HG02981 (cell line): ENCODE results near the gene MSH6.
A peak's percentile ranks its signal among the peaks of the same experiment; 100 is the strongest.

Experiments used
- ATAC-seq: cut with Tn5 transposase; IDR thresholded peaks from one replicate; pipeline ENCODE4 v1.9.1; 2021; ENCODE audit warnings: mild to moderate bottlenecking, moderate library complexity; ENCODE audit not compliant: unreplicated experiment

MSH6 gene

DNA sequence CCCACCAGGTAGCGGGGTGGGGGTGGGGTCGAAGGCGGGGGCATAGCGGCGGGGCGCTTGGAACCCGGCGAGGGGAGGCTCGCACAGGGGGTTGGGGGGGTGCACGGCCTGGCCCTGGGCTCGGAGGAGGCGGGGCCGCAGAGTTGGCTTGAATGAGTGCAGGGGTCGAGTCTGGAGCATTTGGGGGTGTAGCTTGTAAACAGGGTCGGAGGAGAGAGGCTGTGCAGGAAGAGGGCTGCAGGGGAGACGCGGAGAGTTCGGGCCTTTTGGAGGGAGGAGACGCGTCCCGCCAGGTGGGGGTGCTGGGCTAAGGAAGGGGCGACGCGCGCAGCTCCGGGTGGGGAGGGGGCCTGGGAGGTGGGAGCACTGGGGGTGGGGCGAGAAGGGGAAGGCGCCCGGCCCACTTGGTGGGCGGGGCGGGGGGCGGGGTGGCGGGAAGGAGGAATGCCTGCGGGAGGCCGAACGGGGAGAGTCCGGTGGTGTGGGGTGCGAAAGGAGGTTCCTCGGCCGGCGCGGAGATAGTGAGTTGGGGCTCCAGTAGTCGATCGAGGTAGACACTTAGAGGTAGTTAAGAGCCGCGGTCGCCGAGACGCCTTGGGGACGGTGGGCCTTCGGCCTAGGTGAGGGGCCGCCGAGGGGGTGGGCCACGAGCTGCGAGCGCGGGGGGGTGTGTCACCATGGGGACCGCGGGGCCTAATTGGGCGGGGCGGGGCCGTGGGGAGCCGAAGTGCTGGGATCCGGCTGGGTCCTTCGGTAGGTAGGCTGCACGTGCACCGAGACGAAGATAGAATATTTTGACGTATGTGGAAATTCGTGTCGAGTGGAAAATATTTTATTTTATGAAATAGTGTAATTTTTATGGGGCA, 774 bp downstream of the MSH6 start:
- ATAC-seq = peak; percentile 31

DNA sequence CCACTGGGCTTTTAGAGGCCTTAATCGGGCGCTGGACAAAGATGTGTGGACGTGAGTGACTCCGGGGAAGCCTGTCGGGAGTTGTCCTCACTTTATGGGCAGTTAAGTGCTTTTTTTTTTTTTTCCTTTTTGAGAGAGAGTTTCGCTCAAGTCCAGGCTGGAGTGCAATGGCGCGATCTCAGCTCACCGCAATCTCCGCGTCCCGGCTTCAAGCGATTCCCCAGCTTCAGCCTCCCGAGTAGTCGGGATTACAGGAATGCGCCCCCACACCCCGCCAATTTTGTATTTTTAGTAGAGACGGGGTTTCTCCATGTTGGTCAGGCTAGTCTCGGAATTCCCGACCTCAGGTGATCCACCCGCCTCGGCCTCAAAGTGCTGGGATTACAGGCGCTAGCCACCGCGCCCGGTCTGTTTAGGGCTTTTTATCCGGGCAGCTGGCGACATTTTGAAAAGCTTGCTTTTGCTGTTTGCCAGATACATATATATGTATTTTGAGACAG, 1.5 kb downstream of the MSH6 start:
- no peak for ATAC-seq

DNA sequence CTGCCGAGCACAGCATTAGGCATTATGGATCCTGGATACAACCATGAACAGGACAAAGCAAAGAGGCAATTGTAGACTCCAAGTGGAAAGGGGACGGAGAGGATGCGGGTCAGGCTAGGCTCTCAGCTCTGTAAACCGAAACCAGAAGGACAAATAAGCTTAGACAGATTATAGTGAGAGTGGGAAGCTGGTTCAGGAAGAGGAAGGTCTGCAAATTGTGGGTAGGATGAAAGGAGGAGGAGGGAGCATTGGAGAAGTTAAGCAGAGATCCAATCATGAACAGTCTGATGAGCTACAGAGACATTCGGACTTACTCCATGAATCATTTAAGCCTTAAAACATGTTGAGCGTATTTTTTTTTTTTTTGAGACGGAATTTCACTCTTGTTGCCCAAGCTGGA, 3.0 kb downstream of the MSH6 start:
- ATAC-seq = no peak

DNA sequence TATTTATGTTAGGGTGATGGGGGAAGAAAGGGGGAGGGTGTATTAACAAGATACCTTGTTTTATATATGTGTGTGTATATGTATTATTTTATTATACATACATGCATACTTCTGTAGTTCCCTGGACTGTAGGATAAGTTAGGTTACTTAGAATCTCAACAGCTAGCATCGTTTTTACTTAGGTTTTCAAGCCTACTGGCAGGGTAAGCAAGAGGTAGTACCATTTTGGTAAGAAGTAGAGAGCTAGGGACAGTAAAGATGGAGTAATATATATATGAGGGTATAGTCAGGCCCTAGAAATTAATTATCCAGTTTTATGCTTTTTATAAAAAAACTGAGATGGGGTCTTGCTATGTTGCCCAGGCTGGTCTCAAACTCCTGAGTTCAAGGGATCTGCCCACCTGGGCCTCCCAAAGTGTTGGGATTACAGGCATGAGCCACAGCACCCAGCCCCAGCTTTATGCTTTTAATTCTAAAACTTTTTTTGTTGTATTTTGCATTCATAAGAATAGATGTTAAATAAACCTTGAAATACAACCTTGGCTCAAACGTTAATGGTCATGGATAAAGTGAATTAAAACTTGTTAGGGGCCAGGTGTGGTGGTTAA, 13.2 kb downstream of the MSH6 start:
- ATAC-seq = no peak

DNA sequence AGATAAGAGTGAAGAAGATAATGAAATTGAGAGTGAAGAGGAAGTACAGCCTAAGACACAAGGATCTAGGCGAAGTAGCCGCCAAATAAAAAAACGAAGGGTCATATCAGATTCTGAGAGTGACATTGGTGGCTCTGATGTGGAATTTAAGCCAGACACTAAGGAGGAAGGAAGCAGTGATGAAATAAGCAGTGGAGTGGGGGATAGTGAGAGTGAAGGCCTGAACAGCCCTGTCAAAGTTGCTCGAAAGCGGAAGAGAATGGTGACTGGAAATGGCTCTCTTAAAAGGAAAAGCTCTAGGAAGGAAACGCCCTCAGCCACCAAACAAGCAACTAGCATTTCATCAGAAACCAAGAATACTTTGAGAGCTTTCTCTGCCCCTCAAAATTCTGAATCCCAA, 15.7 kb downstream of the MSH6 start:
- no peak for ATAC-seq

DNA sequence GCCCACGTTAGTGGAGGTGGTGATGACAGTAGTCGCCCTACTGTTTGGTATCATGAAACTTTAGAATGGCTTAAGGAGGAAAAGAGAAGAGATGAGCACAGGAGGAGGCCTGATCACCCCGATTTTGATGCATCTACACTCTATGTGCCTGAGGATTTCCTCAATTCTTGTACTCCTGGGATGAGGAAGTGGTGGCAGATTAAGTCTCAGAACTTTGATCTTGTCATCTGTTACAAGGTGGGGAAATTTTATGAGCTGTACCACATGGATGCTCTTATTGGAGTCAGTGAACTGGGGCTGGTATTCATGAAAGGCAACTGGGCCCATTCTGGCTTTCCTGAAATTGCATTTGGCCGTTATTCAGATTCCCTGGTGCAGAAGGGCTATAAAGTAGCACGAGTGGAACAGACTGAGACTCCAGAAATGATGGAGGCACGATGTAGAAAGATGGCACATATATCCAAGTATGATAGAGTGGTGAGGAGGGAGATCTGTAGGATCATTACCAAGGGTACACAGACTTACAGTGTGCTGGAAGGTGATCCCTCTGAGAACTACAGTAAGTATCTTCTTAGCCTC, 16.2 kb downstream of the MSH6 start:
- no peak for ATAC-seq

DNA sequence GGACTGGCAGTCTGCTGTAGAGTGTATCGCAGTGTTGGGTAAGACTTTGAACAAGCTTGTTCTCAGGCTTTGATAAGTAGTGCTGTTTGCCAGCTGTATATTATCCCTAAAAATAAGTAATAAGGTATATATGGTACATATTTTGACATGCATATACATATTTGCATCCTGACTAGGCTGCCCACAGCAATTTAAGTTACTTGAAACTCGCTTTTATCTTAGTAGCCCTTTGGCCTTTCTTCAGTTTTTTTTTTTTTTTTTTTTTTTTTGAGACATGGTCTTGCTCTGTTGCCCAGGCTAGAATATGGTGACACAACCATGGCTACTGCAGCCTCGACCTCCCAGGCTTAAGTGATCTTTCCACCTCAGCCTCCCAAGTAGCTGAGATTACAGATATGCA, 18.2 kb downstream of the MSH6 start:
- ATAC-seq = no peak

DNA sequence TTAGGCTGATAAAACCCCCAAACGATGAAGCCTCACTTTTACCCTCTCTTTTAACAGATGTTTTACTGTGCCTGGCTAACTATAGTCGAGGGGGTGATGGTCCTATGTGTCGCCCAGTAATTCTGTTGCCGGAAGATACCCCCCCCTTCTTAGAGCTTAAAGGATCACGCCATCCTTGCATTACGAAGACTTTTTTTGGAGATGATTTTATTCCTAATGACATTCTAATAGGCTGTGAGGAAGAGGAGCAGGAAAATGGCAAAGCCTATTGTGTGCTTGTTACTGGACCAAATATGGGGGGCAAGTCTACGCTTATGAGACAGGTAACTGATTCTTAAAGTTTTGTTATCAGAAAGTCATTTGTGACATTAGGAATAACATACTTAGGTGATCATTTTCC, 20.4 kb downstream of the MSH6 start:
- ATAC-seq = no peak

DNA sequence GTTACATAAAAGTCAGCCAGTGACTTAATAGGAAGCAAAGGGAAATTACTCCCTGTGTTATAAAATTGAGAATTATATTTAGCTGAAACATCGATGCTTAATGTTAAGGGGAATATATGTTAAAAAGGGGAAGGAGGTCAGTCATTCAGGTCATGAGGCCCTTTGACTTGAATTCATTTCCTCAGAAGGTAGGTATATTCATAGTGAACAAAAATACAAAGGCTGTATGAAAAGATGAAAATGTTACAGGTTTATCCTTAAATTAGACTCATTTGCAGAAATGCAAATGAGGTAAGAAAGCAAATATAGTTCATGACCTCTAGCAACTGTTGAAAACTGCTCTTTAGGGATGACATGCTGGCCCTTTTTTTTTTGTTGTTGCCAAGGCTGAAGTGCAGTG, 20.8 kb downstream of the MSH6 start:
- no peak for ATAC-seq

DNA sequence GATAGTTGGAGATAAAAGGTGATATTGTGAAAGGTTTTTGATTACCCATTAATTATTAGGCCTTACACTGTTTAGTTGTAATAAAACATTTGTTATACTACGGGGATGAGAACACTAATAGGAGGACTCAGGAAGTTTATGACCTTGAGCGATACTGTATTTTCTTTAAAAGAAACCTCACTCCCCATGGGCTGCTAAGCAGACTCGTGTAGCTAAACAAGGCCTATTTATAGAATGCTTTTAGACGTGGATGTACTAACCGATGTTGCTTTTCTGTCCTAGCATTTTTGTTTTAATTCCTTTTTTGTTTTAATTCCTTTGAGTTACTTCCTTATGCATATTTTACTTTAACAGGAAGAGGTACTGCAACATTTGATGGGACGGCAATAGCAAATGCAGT, 22.9 kb downstream of the MSH6 start:
- no peak for ATAC-seq

DNA sequence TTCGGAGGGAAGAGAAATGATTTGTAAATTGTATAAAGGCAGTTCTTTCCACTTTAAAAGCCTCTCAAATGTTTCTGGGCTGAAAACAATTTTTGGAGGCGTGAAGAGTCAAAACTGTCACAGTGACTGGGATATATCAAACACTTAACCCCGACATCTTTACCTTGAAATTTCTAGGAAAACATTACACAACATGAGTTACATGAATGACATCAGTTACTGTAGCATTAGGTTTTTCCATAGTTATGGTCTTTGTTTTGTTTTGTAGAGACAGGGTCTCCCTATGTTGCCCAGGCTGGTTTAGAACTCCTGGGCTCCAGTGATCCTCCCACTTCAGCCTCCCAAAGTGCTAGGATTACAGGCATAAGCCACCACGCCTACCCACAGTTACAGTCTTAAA, 25.7 kb downstream of the MSH6 start:
- no peak for ATAC-seq

DNA sequence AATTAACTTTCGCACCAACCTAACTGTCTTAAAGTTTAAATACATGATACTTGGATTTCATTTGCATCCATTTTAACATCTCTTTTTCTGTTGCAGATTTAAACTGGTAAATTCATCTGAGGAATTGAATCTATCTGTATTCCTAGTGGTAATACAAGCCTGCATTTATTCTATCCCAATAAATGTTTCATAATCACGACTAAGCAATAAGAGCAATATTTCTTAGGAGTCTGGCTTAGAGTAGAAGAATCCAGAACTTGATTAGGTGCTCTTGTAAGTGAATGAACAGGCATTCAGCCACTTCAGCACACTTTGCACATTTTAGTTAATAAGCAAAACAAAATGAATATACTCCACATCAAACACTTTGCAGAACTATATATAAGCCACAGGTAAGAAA, 27.0 kb downstream of the MSH6 start:
- ATAC-seq = no peak

DNA sequence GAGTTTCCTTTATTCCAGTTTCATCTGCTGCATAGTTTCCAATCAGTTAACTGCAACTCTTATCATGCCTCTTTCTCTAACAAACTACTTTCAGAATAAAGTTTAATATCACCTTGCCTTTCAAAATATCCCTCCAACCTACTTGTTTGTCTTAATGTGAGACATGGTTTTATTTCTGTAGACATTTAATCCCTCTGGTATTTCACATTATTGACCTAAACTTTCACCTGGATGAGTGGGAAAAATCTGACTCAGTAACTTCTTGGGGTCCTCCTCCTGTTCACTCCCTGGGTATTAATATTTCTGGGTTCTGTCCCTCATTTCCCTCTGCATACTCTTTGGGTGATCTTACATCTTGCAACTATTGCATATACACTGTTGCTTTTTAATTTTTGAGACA, 27.9 kb downstream of the MSH6 start:
- no peak for ATAC-seq

DNA sequence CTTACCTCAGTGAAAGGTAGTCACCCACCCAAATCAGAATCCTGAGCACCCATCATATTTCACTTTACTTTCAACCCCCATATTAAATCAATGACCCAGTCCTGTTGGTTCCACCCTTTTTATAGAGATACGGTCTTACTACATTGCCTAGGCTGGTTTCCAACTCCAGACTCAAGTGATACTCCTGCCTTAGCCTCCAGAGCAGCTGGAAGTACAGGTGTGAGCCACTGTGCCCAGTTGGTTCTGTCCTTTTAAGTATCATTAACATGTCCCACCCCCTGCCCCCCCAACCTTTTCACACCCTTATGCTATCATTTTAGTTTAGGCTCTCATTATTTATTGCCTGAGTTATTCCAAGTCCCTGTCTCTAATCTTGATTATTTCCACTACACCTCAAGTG, 28.7 kb downstream of the MSH6 start:
- ATAC-seq = no peak

DNA sequence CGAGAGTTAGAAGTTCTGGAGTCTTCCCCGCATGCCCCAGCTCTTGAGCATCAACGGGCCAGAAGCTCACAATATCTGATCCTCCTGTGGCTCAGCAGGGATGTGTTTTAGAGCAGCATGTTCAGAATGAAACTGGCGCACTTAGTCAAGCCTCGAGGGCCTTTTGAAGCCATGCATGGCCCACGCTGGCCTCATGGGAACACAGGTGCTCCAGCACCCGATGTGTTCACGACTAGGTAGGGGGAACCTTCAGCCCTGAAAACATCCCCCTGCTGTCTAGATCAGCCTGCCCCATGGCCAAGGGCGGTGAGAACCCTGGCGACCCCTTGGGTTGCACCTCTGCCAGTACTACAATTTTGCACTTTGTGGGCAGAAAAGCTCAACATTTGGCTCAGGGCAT, 32.8 kb downstream of the MSH6 start:
- no peak for ATAC-seq

DNA sequence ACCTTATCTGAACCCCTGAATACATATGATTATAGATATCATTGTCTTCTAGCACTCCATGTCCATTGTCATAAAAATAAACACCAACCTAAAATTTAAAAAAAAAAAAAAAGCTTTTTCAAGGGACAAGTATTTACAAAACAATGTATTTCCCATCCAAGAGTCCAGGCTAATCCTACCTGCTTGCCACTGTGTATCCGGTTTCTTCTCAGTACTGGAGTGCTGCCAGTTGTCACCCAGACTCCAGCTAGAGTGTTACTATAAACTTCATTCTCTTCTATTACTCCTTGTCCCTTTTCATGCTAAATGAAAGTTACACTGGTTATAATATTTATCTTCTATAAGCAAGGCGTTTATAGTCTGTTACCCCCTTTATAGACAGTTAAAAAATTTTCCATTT, 35.8 kb downstream of the MSH6 start:
- ATAC-seq = no peak

DNA sequence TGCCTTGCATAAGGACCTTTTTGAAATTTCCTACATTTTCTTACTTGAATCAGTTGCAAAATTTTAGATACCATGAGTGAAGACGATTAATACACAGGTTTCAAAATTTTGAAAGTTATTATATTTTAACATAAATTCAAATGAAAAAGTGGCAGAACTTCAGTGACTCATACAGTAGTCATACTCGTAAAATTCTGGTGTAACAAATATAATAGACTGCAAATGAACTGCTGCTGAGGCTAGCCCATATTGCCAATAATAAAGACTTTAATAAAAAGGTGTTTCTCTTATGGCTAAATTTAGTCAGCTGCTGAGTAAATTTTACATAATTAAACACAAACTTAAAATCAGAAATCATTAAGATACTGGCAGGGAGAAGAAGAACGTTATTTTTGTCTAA, 36.9 kb downstream of the MSH6 start:
- ATAC-seq = no peak

DNA sequence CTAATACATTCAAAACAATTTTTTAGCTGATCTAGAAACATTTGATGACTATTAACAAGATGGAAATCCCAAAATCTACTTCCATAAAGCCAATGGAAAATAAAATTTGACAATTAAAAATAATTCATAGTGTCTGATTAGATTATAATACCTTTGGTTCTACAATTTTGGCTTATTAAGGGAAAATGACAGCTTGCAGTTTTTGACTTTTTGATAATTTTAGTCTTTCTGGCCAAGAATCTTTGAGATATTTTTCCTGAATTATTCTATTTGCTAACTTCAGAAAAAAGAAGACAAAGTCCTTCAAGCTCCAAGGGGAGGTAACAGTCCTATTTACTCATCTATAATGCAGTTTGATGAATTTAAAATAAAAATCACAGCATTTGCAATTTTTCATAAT, 39.6 kb downstream of the MSH6 start:
- no peak for ATAC-seq

DNA sequence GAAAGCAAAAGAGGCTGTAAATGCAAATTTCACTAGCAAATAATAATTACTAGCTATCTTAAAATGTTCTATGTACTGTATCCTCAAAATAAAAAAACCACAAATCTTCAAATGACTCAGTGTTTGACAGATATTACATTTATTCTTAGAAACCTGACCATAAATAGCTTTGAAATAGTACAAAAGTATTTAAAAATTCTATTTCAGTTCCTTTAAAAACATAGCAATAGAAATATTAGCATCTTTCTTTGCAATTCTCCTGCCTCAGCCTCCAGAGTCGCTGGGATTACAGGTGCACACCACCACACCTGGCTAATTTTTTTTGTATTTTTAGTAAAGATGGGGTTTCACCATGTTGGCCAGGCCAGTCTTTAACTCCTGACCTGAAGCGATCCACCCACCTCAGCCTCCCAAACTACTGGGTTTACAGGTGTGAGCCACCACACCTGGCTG, 50.6 kb downstream of the MSH6 start:
- ATAC-seq = peak; percentile 82

DNA sequence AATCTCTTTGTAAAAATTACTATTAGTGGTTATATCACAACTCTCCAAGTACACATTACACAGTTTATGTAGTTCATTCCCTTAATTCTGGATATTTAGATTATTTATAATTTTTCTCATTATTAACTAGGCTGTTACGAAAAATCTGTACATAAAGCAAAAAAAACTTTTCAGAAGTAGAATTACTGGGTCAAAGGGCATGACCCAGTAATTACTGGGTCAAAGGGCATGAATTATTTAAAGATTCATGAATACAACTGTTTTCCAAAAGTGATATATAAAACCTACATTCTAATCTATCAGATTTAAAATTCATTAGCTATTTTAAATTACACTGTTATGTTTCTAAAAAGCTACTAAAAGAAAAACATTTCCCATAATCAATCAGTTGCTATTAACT, 55.3 kb downstream of the MSH6 start:
- no peak for ATAC-seq

DNA sequence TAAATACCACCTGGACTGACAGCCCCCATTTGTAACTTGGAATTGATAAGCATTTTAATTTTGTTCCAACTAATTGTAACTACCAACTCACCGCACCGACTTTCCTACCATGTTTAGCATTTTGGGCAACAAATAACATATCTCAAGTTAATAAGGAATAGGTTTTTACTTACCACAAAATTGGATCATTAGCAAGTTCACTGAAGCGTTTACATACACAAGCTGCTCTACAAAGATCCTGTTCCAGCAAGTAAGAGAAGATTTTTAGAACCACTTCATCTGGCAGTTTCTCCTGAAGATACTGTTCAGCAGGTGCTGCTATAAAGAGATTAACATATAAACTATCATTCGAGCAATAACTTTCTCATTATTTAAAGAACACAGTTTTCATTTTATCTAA, 55.7 kb downstream of the MSH6 start:
- no peak for ATAC-seq

DNA sequence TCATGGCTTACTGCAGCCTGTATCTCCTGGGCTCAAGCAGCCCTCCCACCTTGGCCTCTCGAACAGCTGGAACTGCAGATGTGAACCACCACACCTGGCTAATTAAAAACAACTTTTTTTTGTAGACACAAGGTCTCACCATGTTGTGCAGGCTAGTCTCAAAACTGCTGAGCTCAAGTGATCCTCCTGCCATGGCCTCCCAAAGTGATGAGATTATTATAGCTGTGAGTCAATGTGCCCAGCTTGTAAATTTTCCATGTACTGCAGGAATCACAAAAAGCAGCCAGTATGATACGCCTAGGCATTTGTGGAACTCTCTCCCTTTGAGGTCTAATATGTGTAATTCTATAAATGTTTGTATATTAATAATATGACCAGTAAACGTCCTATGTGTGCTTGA, 59.9 kb downstream of the MSH6 start:
- ATAC-seq = no peak
